GM19099 (cell line): Measurements from ENCODE around the gene PLBD2.
A peak's percentile ranks its signal among the peaks of the same experiment; 100 is the strongest.

Source experiments
- POLR2A ChIP-seq: IDR thresholded peaks from 3 replicates; pipeline ENCODE4 v1.6.1; 2011; ENCODE audit warnings: low read depth; ENCODE audit not compliant: insufficient read length; ENCODE audit errors: extremely low read depth

PLBD2 gene

DNA sequence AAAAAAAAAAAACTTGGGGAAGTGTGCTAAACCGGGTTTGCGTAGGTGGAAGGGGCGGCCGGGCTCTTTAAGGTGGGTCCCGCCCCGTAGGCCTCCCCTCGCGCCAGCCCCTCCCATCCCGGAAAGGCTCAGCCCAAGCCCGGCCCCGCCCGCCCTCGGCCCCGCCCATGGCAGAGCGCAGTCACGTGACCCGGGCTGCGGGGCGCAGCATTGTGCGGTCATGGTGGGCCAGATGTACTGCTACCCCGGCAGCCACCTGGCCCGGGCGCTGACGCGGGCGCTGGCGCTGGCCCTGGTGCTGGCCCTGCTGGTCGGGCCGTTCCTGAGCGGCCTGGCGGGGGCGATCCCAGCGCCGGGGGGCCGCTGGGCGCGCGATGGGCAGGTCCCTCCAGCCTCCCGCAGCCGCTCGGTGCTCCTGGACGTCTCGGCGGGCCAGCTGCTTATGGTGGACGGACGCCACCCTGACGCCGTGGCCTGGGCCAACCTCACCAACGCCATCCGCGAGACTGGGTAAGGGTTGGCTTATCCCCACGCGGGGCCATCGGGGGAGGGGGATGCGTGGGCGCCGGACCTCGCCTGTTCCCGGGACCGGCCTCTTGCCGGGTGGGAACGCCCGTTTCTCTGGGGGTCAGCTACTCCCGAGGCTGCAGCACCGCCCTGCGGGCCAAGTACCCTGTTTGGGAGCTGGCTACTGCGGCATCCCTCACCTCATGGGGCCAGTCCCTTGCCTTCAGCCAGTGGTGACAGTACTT, at the start of gene PLBD2:
Gene PLBD2 (plus strand): TSS at position 207 of the 752 bp plus-strand sequence. CDS start 14 bp downstream, at position 221.
- peak; percentile 69 for TF ChIP-seq POLR2A

GRCh38 chr12:113310489-113310888, 47.9 kb upstream of the PLBD2 start:
- TF ChIP-seq POLR2A = no peak

DNA sequence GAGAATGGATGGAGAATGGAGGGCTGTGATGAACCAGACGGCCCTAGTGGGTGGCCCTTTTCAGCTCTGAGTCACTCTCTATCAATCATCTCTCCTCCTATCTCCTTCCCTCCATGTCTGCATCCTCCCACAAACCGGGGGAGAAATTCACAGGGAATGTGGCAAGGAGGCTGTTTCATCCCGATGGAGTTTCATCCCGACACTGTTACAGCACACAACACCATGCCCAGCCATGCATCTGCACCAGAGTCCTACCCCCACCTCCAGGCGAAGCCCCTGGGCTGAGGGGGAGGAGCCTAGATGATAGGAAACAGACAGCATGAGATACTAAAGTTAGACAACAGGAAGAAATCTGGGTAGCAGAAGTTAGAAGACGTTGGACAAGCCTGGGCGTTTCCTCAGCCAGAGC, 44.3 kb upstream of the PLBD2 start:
- TF ChIP-seq POLR2A = no peak

- no peak for TF ChIP-seq POLR2A
Measured at GRCh38 chr12:113315358-113315757, 43.0 kb upstream of the PLBD2 start.

- no peak for TF ChIP-seq POLR2A
Measured at GRCh38 chr12:113316155-113316554, 42.2 kb upstream of the PLBD2 start.

DNA sequence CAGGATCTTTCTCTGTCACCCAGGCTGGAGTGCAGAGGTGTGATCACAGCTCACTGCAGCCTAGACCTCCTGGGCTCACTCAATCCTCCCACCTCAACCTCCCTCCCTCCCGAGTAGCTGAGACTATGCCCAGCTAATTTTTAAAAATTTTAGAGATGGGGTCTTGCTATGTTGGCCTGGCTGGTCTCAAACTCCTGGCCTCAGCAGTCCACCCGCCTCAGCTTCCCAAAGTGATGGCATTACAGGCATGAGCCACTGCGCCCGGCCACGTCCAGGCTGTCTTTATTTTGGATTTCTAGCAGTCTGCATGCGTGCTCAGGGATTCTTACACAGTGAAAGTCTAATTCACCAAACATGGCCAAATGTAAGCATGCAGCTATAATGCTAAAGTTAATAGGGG, 41.3 kb upstream of the PLBD2 start:
- TF ChIP-seq POLR2A = no peak

DNA sequence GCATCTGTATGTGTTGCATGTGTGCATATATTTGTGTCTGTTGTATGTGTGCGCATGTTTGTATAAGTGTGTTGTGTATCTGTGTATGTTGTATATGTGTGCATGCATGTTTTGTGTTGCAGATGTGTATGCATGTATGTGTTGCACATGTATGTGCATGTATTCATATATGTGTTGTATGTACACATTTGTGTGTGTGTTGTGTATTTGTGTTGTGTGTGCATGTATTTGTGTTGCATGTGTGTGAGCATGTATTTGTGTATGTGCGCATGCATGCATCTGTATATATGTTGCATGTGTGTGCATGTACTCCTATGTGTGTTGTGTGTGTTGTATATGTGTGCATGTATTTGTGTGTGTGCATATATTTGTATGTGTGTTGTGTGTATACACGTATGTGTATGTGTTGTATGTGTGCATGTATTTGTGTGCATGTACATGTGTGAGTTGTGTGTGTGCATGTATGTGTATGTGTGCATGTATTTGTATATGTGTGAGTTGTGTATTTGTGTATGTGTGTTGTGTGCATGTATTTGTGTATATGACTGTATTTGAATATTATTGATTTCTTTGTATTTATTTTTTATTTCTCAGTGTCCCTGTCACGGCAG, 40.2 kb upstream of the PLBD2 start:
- TF ChIP-seq POLR2A = no peak

DNA sequence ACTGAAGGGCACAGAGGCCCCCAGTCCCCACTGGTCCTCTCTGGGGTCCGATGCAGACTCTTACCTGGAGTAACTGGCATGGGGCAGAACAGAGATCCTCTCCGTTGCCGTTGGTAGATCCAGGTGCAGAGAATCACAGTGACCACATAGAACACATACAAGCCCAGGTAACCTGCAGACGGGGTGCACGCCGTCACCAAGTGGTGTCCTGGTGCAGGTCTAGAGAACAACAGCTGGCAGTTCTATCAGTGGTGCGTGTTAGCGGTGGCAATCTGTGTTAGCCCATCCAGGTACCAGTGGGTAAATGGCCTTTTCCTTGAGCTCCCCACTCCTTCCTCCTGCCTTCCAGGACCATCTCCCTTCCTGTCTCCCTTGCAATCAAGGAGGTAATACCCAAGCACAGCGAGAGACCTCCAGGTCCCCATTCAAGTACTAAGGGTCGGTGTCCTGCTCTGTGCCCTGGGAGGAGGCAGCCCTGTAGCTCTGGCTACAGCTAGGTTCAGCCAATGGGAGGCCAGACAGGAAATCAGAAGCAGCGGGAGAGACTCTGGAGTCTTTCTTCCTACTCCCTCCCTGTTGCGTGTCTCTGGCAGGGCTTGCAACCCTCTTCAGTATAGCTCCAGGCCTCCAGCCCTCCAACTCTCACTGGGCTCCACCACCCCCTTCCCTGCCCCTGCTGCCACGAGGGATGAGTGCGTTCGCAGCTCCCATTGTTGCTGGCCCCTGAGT, 39.3 kb upstream of the PLBD2 start:
- no peak for TF ChIP-seq POLR2A

DNA sequence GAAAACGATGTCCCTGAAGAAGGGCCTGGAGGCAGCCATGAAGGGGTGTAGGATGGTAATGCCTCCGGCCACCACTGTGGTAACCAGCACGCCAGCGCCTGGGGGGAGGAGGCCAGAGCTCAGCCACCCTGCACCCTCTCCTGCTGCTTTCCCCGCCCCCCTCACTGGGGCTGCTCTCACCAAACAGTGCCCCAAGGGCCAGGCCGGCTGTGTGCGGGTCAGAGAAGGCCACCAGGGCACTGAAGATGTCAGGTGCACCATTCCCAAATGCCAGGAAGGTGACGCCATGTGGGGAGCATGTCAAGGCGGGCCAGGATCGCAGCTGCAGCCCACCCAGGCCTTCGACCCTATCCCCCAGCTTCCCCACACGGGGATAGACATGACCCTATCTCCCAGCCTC, 38.0 kb upstream of the PLBD2 start:
- TF ChIP-seq POLR2A = no peak

DNA sequence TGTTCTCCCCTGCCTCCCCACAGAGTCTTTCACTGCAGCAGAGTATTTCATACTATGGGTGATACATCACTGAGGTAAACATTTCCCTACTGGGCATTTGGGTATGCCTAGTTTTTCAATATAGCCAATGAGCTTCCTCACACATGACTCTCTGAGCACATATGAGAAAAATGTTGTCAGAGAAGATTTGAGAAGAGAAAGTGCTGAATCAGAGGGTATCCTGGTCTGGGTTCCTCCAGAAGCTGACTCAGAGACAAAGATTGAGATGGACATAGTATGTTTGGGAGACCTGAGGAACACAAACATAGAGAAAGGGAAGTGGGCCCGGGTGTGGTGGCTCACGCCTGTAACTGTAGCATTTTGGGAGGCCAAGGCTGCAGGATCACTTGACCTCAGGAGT, 36.0 kb upstream of the PLBD2 start:
- TF ChIP-seq POLR2A = no peak

DNA sequence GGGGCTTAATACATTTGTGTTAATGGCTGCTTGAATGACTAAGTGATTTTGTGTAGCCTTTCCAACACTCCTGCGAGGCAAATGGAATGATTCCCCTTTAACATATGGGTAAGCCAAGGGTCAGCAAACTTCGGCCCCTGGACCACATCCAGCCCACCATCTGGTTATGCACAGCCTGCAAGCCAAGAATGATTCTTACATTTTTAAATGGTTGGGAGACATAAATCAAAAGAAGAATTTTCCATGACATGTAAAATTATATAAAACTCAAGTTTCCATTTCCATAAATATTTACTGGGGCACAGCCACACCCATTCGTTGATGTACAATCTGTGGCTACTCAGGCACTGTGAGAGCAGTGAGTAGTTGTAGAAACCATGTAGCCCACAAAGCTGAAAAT, 32.5 kb upstream of the PLBD2 start:
- TF ChIP-seq POLR2A = no peak

DNA sequence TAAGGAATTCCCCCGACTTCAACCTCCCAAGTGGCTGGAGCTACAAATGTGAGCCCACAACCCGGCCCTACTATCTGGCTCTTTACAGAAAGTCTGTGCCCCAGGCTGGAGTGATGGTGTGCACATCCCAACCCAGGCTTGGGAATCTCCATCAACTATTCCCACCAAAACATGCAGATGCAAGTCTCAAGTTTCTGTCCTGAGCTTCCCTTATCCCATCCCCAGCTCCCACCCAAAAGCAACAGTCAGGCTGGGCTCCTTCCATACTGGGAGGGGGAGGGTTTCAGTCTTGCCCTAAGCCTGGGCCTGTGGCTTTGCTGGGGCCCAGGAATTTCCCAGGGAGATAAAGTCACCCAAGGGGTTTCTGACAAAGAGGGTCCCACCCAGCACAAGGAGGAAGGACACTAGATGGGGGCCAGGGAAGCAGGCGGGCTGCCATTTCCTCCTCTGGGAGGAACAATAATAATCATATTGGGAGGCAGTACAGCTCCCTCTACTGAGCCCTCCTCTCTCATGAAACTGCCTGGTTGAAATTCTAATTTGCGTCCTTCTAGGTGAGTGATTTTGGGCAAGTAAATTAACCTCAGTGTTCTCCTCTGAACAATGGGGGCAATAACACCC, 31.5 kb upstream of the PLBD2 start:
- no peak for TF ChIP-seq POLR2A

DNA sequence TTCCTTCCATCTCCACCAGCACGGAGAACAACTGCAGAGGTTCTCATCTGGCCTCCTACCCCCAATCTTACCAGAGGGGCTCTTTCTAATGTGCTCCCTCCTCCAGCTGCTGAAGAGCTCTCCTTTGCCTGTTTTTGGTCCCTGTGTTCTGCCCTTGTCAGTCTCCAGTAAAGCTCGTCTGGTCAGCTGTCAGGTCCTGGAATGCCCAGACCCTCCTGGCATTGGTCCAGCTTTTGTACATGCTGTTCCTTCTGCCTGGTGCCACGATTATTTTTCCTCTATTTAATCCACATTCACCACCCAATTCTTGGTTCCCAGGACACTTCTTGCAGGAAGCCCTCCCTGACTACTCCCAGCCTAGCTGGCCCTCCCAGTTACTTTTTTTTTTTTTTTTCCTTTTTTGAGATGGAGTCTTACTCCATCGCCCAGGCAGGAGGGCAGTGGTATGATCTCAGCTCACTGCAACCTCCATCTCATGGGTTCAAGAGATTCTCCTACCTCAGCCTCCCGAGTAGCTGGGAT, 30.0 kb upstream of the PLBD2 start:
- no peak for TF ChIP-seq POLR2A

- no peak for TF ChIP-seq POLR2A
Measured at GRCh38 chr12:113329022-113329790, 29.2 kb upstream of the PLBD2 start.
